Jurkat, Clone E6-1 (cell line): ENCODE data around the gene COX19. TPM values are rescaled to one million over a fixed set of nuclear protein-coding genes. Genes with fewer than 3 reads are reported as not detected.

Experiments
- DNase-seq: peaks from one replicate; pipeline ENCODE4 v3.0.0-alpha.2; 2011; ENCODE audit warnings: low read depth, low spot score
- H3K4me3 ChIP-seq: 2 replicates; pipeline ENCODE4 v1.5.1; 2011; ENCODE audit warnings: mild to moderate bottlenecking, low read length, control low read depth, moderate library complexity
- polyA plus RNA-seq: library from polyadenylated mRNA; unstranded; fragments of >200 nt; gene quantifications from one replicate; pipeline ENCODE4 v1.2.1, GENCODE V29; 2012; ENCODE audit warnings: missing spikeins; ENCODE audit not compliant: insufficient read length, insufficient read depth

Gene COX19
- polyA plus RNA-seq = 26.1 TPM

GRCh38 chr7:974820-975681 lies at the start of gene COX19:
Gene COX19, minus strand, starts transcription at chr7:975549. Its CDS starts 40 bp downstream, at chr7:975509.
- DNase-seq = peak; percentile 81
- peak within 1 kb of the TSS; percentile 85 for H3K4me3 ChIP-seq

GRCh38 chr7:1024331-1024841 lies 49.0 kb upstream of the COX19 start:
- no peak overlapping the region for H3K4me3 ChIP-seq
- no peak for DNase-seq

- H3K4me3 ChIP-seq = no peak overlapping the region
- DNase-seq = no peak
These were observed 47.6 kb upstream of the COX19 start for GRCh38 chr7:1022801-1023465.

DNA sequence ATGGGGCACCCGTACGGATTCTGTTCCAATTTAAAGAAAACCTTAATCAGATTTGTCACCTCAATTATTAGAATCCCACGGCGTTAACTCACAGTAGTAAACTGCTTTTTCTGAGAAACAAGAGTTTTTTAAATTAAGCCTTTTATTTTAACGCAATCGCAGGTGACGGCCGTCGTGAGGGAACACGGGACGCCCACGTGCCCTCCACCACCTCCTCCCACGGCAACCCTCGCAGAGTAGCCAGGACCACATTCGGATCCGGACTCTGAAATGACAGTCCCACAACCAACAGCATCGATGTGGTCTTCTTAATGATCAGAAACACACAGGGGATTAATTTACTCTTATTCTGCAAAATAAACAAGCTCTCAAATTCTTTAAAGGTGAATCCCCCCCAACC lies 47.0 kb upstream of the COX19 start:
- H3K4me3 ChIP-seq = no peak overlapping the region
- no peak for DNase-seq

DNA sequence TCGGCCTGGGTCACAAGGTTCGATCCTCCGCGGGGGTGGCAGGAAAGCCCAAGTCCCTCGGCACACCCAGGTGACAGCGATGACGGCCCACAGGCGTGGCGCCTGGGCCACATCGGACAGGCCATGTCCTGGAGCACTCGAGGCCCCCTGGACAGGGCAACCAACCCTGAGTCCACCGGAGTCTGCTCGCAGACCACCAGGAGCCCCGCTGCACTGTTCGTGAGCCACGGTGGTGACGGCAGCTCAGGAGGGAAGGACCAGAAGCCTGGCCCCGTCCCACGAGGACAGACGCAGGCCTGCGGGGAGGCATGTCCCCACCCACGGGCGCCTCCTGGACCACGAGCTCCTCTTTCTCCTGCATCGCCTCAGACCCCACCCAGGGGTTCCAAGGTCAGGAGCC lies 46.6 kb upstream of the COX19 start:
- H3K4me3 ChIP-seq = no peak overlapping the region
- DNase-seq = no peak

GRCh38 chr7:1021366-1021765 lies 46.0 kb upstream of the COX19 start:
- H3K4me3 ChIP-seq = no peak overlapping the region
- DNase-seq = no peak

GRCh38 chr7:1020849-1021251 lies 45.5 kb upstream of the COX19 start:
- DNase-seq = no peak
- no peak overlapping the region for H3K4me3 ChIP-seq

DNA sequence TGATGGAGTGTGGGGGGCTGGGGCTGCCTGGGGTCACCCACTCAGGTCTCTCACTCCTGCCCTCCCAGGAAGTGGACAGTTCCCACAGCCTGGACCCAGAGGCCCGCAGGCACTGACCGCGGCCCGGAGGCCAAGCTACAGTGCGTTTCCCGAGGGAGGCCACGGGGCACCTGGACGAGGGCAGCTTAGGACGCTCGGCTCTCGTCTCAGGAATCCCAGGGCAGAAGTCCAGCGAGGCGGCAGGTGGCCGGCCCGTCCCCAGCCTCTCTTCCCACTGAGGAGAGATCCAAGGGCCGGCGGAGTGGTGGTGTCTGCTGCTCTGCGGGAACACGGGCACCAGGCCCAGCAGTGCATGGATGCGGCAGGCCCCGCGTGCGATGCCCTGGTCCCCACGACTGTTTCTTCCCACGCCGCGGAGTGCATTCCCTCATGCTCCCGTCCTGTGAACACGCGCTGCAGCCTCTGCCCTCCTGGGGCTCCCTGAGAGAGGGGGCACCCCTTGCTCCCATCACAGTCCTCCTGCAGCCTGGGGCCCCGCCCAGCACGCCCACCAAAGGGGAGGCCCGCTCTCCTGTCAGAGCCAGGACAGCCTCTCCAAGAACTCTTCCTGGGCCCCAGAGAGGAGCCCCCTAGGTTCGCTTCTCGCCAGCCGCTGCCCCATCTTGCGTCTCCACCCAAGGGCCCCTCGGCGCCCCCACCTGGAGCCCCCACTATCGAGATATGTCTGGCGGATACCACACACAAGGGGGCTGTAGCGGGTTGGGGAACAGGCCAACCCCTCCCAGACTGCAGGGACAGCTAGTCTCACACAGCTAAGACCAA lies 44.7 kb upstream of the COX19 start:
- H3K4me3 ChIP-seq = no peak overlapping the region
- DNase-seq = no peak

DNA sequence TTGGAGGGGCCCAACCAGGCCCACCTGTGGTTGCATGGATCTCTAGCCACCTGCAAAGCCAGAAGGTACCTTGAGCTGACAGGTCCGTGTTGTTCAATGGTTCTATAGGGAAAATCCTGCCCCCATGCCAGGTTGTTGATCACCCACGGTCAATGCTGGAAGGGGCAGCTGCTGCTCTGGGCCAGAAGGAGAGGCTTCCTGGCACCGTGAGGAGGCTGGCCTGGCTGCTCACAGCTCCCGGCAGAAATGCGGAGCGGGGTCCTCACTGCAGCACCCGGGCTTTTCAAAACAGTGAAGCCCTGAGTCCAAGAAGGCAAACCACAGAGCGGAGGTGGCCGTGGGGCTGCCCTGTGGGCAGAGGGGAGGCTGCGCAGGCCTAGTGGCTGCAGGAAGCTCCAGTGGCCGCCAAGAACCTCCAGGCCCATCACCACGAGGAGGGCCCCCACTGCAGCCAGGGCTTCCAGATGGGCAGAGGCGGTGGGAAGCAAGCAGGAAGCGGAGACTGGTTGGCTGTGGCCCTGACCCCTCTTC lies 44.0 kb upstream of the COX19 start:
- H3K4me3 ChIP-seq = no peak overlapping the region
- DNase-seq = no peak

DNA sequence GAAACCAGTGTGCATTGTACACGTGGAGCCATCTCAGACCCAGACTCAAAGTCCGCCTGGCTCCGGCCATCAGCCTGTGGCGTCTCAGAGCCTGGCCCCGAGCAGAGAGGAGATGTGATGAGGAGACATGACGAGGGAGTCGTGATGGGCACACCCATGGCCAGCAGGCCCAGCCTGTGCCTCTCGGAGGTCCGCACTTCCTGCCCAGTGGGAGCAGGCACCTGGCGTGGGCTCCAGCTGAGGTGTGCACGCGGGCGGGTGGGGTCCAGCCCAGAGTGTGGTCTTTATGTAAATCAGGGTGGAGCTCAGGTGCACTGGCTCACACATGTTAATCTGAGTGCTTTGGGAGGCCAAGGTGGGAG lies 43.0 kb upstream of the COX19 start:
- DNase-seq = no peak

DNA sequence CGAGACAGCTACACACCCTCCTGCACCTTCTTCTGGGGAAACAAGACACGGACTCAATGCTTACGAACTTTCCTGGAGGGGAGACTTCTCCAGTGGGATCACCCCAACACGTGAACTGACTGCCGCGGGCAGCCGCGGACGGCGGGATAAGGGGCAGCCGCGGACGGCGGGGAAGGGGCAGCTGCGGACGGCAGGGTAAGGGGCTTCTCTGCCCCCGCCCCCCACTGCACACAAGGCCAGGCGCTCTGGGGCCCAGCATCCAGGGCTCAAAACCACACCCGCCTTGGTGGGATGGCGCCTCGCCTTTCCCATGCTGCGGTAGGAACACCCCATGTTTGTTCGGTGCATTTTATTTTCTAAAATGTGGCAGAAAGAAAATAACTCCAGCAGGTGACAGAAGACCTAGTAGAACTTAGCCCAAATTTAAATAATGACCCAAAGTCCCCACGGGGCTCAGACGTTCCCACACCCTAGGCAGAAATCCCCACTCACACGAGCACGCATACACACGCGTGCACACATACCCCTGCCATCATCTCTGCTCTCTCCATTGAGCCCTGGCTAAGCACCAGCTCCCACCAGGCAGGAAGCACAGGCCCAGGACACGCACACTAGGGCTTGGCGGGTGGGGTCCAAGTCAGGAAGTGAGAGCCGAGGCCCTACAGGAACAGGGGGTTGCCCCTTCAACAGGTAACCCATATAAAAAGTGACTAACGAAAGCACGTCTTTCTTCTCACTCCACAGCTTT lies 42.4 kb upstream of the COX19 start:
- DNase-seq = no peak
- no peak overlapping the region for H3K4me3 ChIP-seq

More for the DNA sequence above, 43.0 kb upstream of the COX19 start:
- H3K4me3 ChIP-seq = no peak overlapping the region

DNA sequence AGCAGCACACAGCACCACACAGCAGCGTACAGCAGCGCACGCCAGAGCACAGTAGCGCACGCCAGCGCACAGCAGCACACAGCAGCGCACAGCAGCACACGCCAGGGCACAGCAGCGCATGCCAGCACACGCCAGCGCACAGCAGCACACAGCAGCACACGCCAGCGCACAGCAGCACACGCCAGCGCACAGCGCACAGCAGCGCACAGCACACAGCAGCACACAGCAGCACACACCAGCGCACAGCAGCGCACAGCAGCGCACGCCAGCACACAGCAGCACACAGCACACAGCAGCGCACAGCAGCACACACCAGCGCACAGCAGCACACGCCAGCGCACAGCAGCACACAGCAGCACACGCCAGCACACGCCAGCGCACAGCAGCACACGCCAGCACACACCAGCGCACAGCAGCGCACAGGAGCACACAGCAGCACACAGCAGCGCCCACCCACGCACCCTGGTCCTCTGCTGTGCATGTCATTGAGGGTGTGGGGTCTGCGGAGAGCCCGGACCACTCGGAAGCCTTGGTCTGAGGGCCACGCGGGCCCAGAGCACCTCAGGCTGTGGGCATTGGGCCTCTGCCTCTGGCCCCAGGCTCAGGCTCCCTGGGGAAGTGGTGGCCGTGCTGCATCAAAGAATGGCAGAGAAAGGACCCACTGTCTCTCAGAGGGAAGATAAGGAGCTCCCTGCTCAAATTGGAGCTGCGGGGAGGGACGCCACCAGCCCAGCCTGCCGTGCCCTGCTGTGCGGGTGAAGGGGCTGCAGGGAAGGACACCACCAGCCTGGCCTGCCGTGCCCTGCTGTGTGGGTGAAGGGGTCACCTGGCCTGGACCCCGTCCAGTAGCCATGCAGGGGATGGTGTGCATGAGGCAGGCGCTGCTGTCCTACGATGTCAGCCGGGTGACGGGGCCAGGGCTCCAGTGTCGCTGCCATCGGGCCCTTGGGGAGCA lies 41.5 kb upstream of the COX19 start:
- no peak for DNase-seq
- H3K4me3 ChIP-seq = no peak overlapping the region

- no peak overlapping the region for H3K4me3 ChIP-seq
- DNase-seq = no peak
These were observed 40.1 kb upstream of the COX19 start for GRCh38 chr7:1015196-1016121.

GRCh38 chr7:1014681-1015080 lies 39.3 kb upstream of the COX19 start:
- H3K4me3 ChIP-seq = no peak overlapping the region
- no peak for DNase-seq

- H3K4me3 ChIP-seq = no peak overlapping the region
- DNase-seq = no peak
These were observed 38.2 kb upstream of the COX19 start for GRCh38 chr7:1013581-1013980.

GRCh38 chr7:1012716-1013095 lies 37.4 kb upstream of the COX19 start:
- H3K4me3 ChIP-seq = no peak overlapping the region
- DNase-seq = no peak
